Spleen (tissue), 11 donors: ENCODE data around the gene MAST4. TPM values are rescaled to one million over a fixed set of nuclear protein-coding genes. Genes with fewer than 3 reads are reported as not detected.

Experiments used
- DNase-seq: peaks from one replicate; pipeline ENCODE4 v3.0.0-alpha.2; 2020
- H3K27ac ChIP-seq, 8 donors: fragments of 200-600 bp; sonication (generic) in 7 of 8; 1 replicate in 4 of 8; 2 replicates in 4 of 8; pipeline versions ENCODE4 v1.5.0 to v1.8.0; 2016 to 2021; ENCODE audit warnings: inconsistent platforms in 4 of 8, mild to moderate bottlenecking in 4 of 8, moderate library complexity in 1 of 8
- H3K27me3 ChIP-seq, 7 donors: fragments of 200-600 bp; sonication (generic) in 6 of 7; replicated peaks in 1 of 7; 1 replicate in 4 of 7; 2 replicates in 3 of 7; pipeline versions ENCODE4 v1.5.0 to v1.8.0; 2016 to 2021; ENCODE audit warnings: inconsistent platforms in 3 of 7, mild to moderate bottlenecking in 1 of 7
- H3K36me3 ChIP-seq, 6 donors: fragments of 200-600 bp; sonication (generic) in 5 of 6; 1 replicate in 4 of 6; 2 replicates in 2 of 6; pipeline versions ENCODE4 v1.5.0 to v1.8.0; 2016 to 2021; ENCODE audit warnings: inconsistent platforms in 2 of 6
- H3K4me1 ChIP-seq, 6 donors: fragments of 200-600 bp; sonication (generic) in 5 of 6; 1 replicate in 3 of 6; 2 replicates in 3 of 6; pipeline versions ENCODE4 v1.5.0 to v1.8.0; 2016 to 2021; ENCODE audit warnings: inconsistent platforms in 3 of 6
- H3K4me3 ChIP-seq, 8 donors: fragments of 200-600 bp; sonication (generic) in 7 of 8; 1 replicate in 4 of 8; 2 replicates in 4 of 8; pipeline versions ENCODE4 v1.5.0 to v1.8.0; 2016 to 2021; ENCODE audit warnings: inconsistent platforms in 4 of 8, mild to moderate bottlenecking in 4 of 8, moderate library complexity in 2 of 8
- H3K9me3 ChIP-seq, 8 donors: fragments of 200-600 bp; sonication (generic) in 7 of 8; 1 replicate in 4 of 8; 2 replicates in 4 of 8; pipeline versions ENCODE4 v1.5.0 to v1.8.0; 2016 to 2021; ENCODE audit warnings: inconsistent platforms in 4 of 8
- CTCF ChIP-seq, 11 experiments: fragments of 200-600 bp in 7 of 11; fragments of 450-650 bp in 4 of 11; sonication (generic) in 4 of 11; IDR thresholded peaks in 8 of 11; conservative IDR thresholded peaks in 3 of 11; 1 replicate in 7 of 11; 2 replicates in 4 of 11; pipeline versions ENCODE4 v1.4.0 to v1.8.0; 2016 to 2021; ENCODE audit warnings: antibody characterized with exemption in 11 of 11, inconsistent platforms in 4 of 11, mild to moderate bottlenecking in 1 of 11
- POLR2A ChIP-seq, 3 donors: fragments of 450-650 bp; IDR thresholded peaks; one replicate each; pipeline ENCODE4 v1.5.1; 2017; ENCODE audit warnings: antibody characterized with exemption in 3 of 3, mild to moderate bottlenecking in 1 of 3
- POLR2AphosphoS5 ChIP-seq, 3 donors: sonication (generic); formaldehyde crosslinking; IDR thresholded peaks; one replicate each; pipeline ENCODE4 v1.5.1; 2017; ENCODE audit warnings: antibody characterized with exemption in 3 of 3
- WGBS, 5 donors: extraction: QIAGEN DNeasy Blood & Tissue Kit in 3 of 5; methylation state at CpG; one replicate each; pipeline versions ENCODE4 v1.1.5 to v1.1.7; 2013 to 2018; 5-methylcytosine and 5-hydroxymethylcytosine counted together
- intact Hi-C: fragments of 100-400 bp; cut with DNase I; formaldehyde crosslinking; loops from one replicate; pipeline ENCODE4 v1.15.0; 2023; ENCODE audit warnings: low total_unique reads
- polyA plus RNA-seq, 3 donors: library from polyadenylated mRNA; stranded (reverse); fragments of 200-250 nt; gene quantifications; one replicate each; pipeline ENCODE4 v1.2.1, GENCODE V29; 2013
- total RNA-seq, 7 donors: library from RNA; depleted of rRNA in 3 of 7; stranded (reverse); fragments of >200 nt in 3 of 7; fragmentation: NEBNext Ultra II Directional in 4 of 7; extraction: Animal tissue kit (Norgen Biotek cat#: 25700) in 4 of 7; gene quantifications; one replicate each; pipeline versions ENCODE4 v1.1.0 to v1.2.1, GENCODE V29; 2016 to 2021
- donor health status: healthy with polysubstance abuse.
- donor health status: DM: no; HTN: no; CAD: no; lungs with moderate emphysema.
- donor health status: DM: no; HTN: no; CAD: no.
- donor health status: Bipolar disorder and iron deficiency.
- donor health status: healthy.
- donor health status: DM: no; HTN: no; CAD: no.
- donor health status: DM: yes; HTN: yes; CAD: no.

MAST4 gene
- total and polyA plus RNA-seq, 10 donors = 2.5 to 43.7 (median 25.4) TPM

DNA sequence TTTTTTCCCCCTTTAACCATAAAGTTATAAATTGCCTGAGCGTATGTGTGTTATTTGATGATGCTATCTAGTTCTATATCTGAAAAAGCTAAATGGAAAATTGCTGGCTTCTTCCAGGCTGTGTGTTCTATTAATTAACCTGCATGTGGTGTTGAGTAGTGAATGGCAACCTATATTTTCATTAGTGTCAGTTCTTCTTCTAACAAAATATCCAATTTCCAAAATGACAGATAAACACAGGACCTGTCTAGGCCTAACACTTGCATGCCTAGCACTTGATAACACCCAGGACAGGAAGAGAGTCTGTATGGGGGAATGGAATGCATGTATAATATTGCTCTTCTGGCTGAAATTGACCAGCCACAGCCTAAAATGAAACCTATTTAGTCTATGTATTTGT lies 508.7 kb downstream of the MAST4 start:
- H3K36me3 ChIP-seq = peaks cover 0 to 65% (median 0%) of the 10 kb centered on the region in 6 donors
- intact Hi-C loops = no loop called here
- no peaks in the 10 kb centered on the region for H3K27me3 ChIP-seq
- H3K9me3 ChIP-seq = no peaks in the 10 kb centered on the region
- DNase-seq = no peak
- 91 to 100% (median 97%) methylated on average over 1 of the region's 1 CpG for WGBS, 5 donors
- H3K4me3 ChIP-seq = no peak overlapping the region
- TF ChIP-seq POLR2AphosphoS5 (IDR thresholded peaks at IDR 0.05) (no peak), CTCF (IDR thresholded peaks at IDR 0.05 in 8 of 11, conservative IDR thresholded peaks at IDR 0.05 in 3 of 11) (no peak), POLR2A (IDR thresholded peaks at IDR 0.05) (no peak)
- peaks cover 0 to 5% (median 0%) of the 10 kb centered on the region in 6 donors for H3K4me1 ChIP-seq
- no peak overlapping the region for H3K27ac ChIP-seq

GRCh38 chr5:67105270-67105669 lies 509.1 kb downstream of the MAST4 start:
- WGBS, 5 donors = 95 to 100% (median 98%) methylated on average over 3 of the region's 3 CpGs
- H3K36me3 ChIP-seq = peaks cover 0 to 68% (median 0%) of the 10 kb centered on the region in 6 donors
- no peaks in the 10 kb centered on the region for H3K9me3 ChIP-seq
- peaks cover 0 to 5% (median 0%) of the 10 kb centered on the region in 6 donors for H3K4me1 ChIP-seq
- no peak overlapping the region for H3K4me3 ChIP-seq
- TF ChIP-seq POLR2A (IDR thresholded peaks at IDR 0.05) (no peak), CTCF (IDR thresholded peaks at IDR 0.05 in 8 of 11, conservative IDR thresholded peaks at IDR 0.05 in 3 of 11) (no peak), POLR2AphosphoS5 (IDR thresholded peaks at IDR 0.05) (no peak)
- no peaks in the 10 kb centered on the region for H3K27me3 ChIP-seq
- DNase-seq = no peak
- intact Hi-C loops = no loop called here
- no peak overlapping the region for H3K27ac ChIP-seq

GRCh38 chr5:67106626-67107342 lies 510.6 kb downstream of the MAST4 start:
- no peak for DNase-seq
- intact Hi-C loops = no loop called here
- H3K4me3 ChIP-seq = no peak overlapping the region
- no peak overlapping the region for H3K27ac ChIP-seq
- 78 to 85% (median 81%) methylated on average over 2 of the region's 2 CpGs for WGBS, 5 donors
- no peaks in the 10 kb centered on the region for H3K27me3 ChIP-seq
- TF ChIP-seq POLR2AphosphoS5 (IDR thresholded peaks at IDR 0.05) (no peak), CTCF (IDR thresholded peaks at IDR 0.05 in 8 of 11, conservative IDR thresholded peaks at IDR 0.05 in 3 of 11) (no peak), POLR2A (IDR thresholded peaks at IDR 0.05) (no peak)
- peaks cover 0 to 69% (median 0%) of the 10 kb centered on the region in 6 donors for H3K36me3 ChIP-seq
- H3K9me3 ChIP-seq = no peaks in the 10 kb centered on the region
- H3K4me1 ChIP-seq = peaks cover 0 to 5% (median 0%) of the 10 kb centered on the region in 6 donors

DNA sequence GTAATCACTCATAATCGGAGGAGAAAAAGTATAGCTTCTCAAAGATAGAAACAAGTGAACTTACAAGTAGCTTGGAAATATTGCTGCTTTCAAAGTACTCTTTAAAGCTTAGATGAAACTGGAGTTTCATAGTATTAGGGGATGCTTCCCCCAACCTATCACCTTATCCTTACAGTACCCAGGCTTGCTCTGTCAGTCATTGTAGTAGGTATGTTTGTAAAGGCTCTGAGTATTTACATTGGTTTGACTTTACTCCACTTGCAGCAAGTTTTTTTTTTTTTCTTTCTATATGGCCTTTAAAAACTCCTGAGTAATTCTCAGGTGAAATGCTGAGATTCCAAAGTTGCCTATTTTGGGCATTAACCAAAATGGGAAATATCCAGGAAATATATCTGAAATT lies 515.6 kb downstream of the MAST4 start:
- no peak overlapping the region for H3K27ac ChIP-seq
- peaks cover 0 to 64% (median 9%) of the 10 kb centered on the region in 6 donors for H3K36me3 ChIP-seq
- no peak for DNase-seq
- H3K27me3 ChIP-seq = no peaks in the 10 kb centered on the region
- intact Hi-C loops = no loop called here
- peaks cover 0 to 5% (median 0%) of the 10 kb centered on the region in 6 donors for H3K4me1 ChIP-seq
- H3K4me3 ChIP-seq = no peak overlapping the region
- no peaks in the 10 kb centered on the region for H3K9me3 ChIP-seq
- 93 to 100% (median 98%) methylated on average over 1 of the region's 1 CpG for WGBS, 5 donors
- TF ChIP-seq CTCF (IDR thresholded peaks at IDR 0.05 in 8 of 11, conservative IDR thresholded peaks at IDR 0.05 in 3 of 11) (no peak), POLR2AphosphoS5 (IDR thresholded peaks at IDR 0.05) (no peak), POLR2A (IDR thresholded peaks at IDR 0.05) (no peak)
